Tibial artery (tissue), 4 donors: ENCODE results near the gene ERCC1.
"Not testable (repeated sequence)": the region's sequence is repeated elsewhere in the genome, so short reads cannot be mapped to it uniquely, and the experiment has no call there.

Experiments
- DNase-seq, 2 donors: peaks; one replicate each; pipeline ENCODE4 v3.0.0-alpha.2; 2019
- H3K27ac ChIP-seq, 2 donors: fragments of 200-600 bp; sonication (generic) in 1 of 2; 1 replicate in 1 of 2; 2 replicates in 1 of 2; pipeline ENCODE4 v1.5.1; 2018 to 2019; ENCODE audit warnings: mild to moderate bottlenecking in 1 of 2
- H3K27me3 ChIP-seq, 2 donors: fragments of 200-600 bp; sonication (generic) in 1 of 2; one replicate each; pipeline versions ENCODE4 v1.5.1 to v1.6.0; 2016 to 2019
- H3K36me3 ChIP-seq, 3 donors: fragments of 200-600 bp; sonication (generic) in 2 of 3; one replicate each; pipeline ENCODE4 v1.5.1; 2016 to 2019; ENCODE audit warnings: mild to moderate bottlenecking in 2 of 3
- H3K4me1 ChIP-seq, 4 donors: fragments of 200-600 bp; sonication (generic) in 2 of 4; 1 replicate in 3 of 4; 2 replicates in 1 of 4; pipeline ENCODE4 v1.5.1; 2016 to 2019
- H3K4me3 ChIP-seq, 2 donors: fragments of 200-600 bp; sonication (generic) in 1 of 2; 1 replicate in 1 of 2; 2 replicates in 1 of 2; pipeline ENCODE4 v1.5.1; 2018 to 2019; ENCODE audit warnings: mild to moderate bottlenecking in 2 of 2
- H3K9me3 ChIP-seq, 3 donors: fragments of 200-600 bp; sonication (generic) in 1 of 3; one replicate each; pipeline ENCODE4 v1.5.1; 2016 to 2019
- CTCF ChIP-seq, 2 experiments: fragments of 200-600 bp in 1 of 2; fragments of 450-650 bp in 1 of 2; IDR thresholded peaks; one replicate each; pipeline ENCODE4 v1.5.1; 2017 to 2019; ENCODE audit warnings: antibody characterized with exemption in 2 of 2, mild to moderate bottlenecking in 1 of 2, moderate library complexity in 1 of 2
- intact Hi-C: fragments of 100-400 bp; cut with DNase I; formaldehyde crosslinking; loops from one replicate; pipeline ENCODE4 v1.15.0; 2023; ENCODE audit warnings: low total_unique reads

The ERCC1 gene

GRCh38 chr19:45439190-45439568 lies 15.5 kb upstream of the ERCC1 start:
- H3K36me3 ChIP-seq: no peaks in the 10 kb centered on the region
- intact Hi-C loops: loop anchor here (2.0 kb wide), 1 partner anchor 40 kb away; no protein-coding TSS in a partner anchor
- H3K27ac ChIP-seq: peak overlapping the region; percentile 92
- DNase-seq: no peak
- no peaks in the 10 kb centered on the region for H3K27me3 ChIP-seq
- no peak for TF ChIP-seq CTCF (IDR thresholded peaks at IDR 0.05)
- peak overlapping the region; percentile 60 to 80 for H3K4me3 ChIP-seq
- no peaks in the 10 kb centered on the region for H3K9me3 ChIP-seq
- H3K4me1 ChIP-seq: peaks cover 1 to 27% (median 22%) of the 10 kb centered on the region in 4 donors

DNA sequence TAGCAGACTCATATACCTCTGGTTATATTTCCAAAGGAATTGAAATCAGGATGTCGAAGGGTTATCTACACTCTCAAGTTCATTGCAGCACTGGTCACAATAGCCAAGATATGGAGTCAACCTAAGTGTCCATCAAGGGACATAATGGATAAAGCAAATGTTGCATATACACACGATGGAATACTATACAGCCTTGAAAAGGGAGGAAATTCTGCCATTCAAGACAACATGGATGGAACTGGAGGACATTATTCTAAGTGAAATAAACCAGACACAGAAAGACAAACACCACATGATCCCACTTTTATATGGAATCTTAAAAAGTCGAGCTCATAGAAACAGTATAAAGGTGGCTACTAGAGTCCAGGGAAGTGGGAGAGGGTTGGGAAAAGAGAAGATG lies 13.6 kb upstream of the ERCC1 start:
- Histone ChIP-seq H3K4me3 (no peak overlapping the region), H3K36me3 (no peaks in the 10 kb centered on the region), H3K27me3 (no peaks in the 10 kb centered on the region), H3K4me1 (peaks cover 0 to 17% (median 9%) of the 10 kb centered on the region in 4 donors), H3K9me3 (no peaks in the 10 kb centered on the region), H3K27ac (no peak overlapping the region)
- DNase-seq: no peak
- TF ChIP-seq CTCF (IDR thresholded peaks at IDR 0.05): no peak
- intact Hi-C loops: no loop called here

DNA sequence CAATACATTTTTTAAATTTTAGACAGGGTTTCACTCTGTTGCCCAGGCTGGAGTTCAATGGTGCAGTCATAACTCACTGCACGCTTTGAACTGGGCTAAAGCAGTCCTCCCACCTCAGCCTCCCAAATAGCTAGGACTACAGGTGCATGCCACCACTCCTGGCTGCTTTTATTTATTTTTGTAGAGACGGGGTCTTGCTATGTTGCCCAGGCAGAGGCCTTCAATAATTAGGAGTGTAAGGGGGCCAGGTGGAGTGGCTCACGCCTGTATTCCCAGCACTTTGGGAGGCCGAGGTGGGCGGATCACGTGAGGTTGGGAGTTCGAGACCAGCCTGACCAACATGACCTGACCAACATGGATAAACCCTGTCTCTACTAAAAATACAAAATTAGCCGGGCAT lies 8.8 kb upstream of the ERCC1 start:
- H3K27me3 ChIP-seq, H3K9me3 ChIP-seq, H3K4me3 ChIP-seq, H3K36me3 ChIP-seq, intact Hi-C loops, H3K27ac ChIP-seq, DNase-seq: not testable (repeated sequence)
- peaks cover 0 to 23% (median 16%) of the 10 kb centered on the region in 4 donors for H3K4me1 ChIP-seq

DNA sequence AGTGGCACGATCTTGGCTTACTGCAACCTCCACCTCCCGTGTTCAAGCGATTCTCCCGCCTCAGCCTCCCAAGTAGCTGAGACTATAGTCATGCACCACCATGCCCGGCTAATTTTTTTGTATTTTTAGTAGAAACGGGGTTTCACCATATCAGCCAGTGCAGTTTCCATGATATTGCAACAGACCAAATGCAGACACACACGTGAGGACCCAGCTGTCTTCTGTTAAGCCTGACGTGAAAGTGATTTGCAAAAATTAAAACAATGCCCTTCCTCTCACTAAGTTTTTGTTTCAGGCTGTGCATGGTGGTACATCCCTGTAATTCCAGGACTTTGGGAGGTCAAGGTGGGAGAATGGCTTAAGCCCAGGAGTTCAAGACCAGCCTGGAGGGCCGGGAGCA lies 7.3 kb upstream of the ERCC1 start:
- H3K4me1 ChIP-seq: peaks cover 0 to 31% (median 18%) of the 10 kb centered on the region in 4 donors
- H3K27me3 ChIP-seq, H3K27ac ChIP-seq, intact Hi-C loops, H3K4me3 ChIP-seq, DNase-seq, H3K9me3 ChIP-seq, H3K36me3 ChIP-seq: not testable (repeated sequence)

DNA sequence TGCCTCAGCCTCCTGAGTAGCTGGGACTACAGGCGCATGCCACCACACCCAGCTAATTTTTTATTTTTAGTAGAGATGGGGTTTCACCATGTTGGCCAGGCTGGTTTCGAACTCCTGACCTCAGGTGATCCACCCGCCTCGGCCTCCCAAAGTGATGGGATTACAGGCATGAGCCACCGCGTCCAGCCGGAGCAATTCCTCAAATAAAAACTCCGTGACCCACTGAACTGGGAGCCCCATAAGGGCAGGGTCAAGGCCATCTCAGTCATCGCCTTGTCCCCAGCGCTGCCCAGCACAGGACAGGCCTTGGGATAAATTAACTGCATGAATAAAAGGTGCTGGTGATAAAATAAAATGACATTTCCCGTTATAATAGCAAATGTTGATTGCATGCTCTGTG lies 6.2 kb upstream of the ERCC1 start:
- intact Hi-C loops, DNase-seq: not testable (repeated sequence)
- peak overlapping the region; percentile 94 to 95 for H3K27ac ChIP-seq

GRCh38 chr19:45428384-45429231 lies 4.9 kb upstream of the ERCC1 start:
- H3K27ac ChIP-seq: peak overlapping the region; percentile 94 to 95
- H3K4me3 ChIP-seq: peak overlapping the region; percentile 50 to 57
- TF ChIP-seq CTCF (IDR thresholded peaks at IDR 0.05): peak; percentile 42 to 50

More for the DNA sequence above, 6.2 kb upstream of the ERCC1 start:
- H3K4me1 ChIP-seq: peaks cover 0 to 39% (median 24%) of the 10 kb centered on the region in 4 donors
- H3K36me3 ChIP-seq, H3K27me3 ChIP-seq, H3K9me3 ChIP-seq, H3K4me3 ChIP-seq: not testable (repeated sequence)

More at GRCh38 chr19:45428384-45429231, 4.9 kb upstream of the ERCC1 start:
- DNase-seq: peak; percentile 57 to 92
- Histone ChIP-seq H3K27me3 (no peaks in the 10 kb centered on the region), H3K4me1 (peaks cover 0 to 49% (median 33%) of the 10 kb centered on the region in 4 donors), H3K9me3 (no peaks in the 10 kb centered on the region), H3K36me3 (no peaks in the 10 kb centered on the region)
- intact Hi-C loops: no loop called here
